ENCODE measurements around the gene RPS6KB1. TPM values are rescaled to one million over a fixed set of nuclear protein-coding genes. Genes with fewer than 3 reads are reported as not detected.

RPS6KB1 gene
- total RNA-seq (123 TPM), polyA plus RNA-seq (10 to 100 TPM; 19.9 to 28.1 (median 25.0) TPM)

- peaks cover 10% of the 10 kb centered on the region for H3K36me3 Mint-ChIP-seq
These were observed at the start of gene RPS6KB1, which contains the start of gene TUBD1 for GRCh38 chr17:59892924-59893675. RPS6KB1 (plus strand) TSS chr17:59893121; CDS start chr17:59893185, 64 bp downstream. TUBD1 (minus strand) TSS chr17:59892943; CDS start chr17:59891002, 1,941 bp downstream.

GRCh38 chr17:59844884-59845594 is 47.9 kb upstream of the RPS6KB1 start:
- DNase-seq, result peak in 1 of 3 donors; percentile 45
- peak overlapping the region; percentile 97 for H3K27ac ChIP-seq (ENCODE audit: insufficient read depth, low read length, poor library complexity, severe bottlenecking)
- Mint-ChIP-seq H3K27ac (peak overlapping the region; percentile 86 to 99 (median 90)), H3K4me1 (peaks cover 36 to 85% (median 55%) of the 10 kb centered on the region in 4 donors), H3K36me3 (peaks cover 22% of the 10 kb centered on the region), H3K9me3 (no peaks in the 10 kb centered on the region), H3K4me3 (peak overlapping the region in 3 of 4 donors; percentile 46 to 94 (median 71)), H3K27me3 (peaks cover 5% of the 10 kb centered on the region)
- H3K4me3 ChIP-seq (ENCODE audit: low read depth, low read length), result peak overlapping the region; percentile 52
- H3K27me3 ChIP-seq (ENCODE audit: control insufficient read depth, insufficient read depth, low read length), result no peaks in the 10 kb centered on the region
- no peaks in the 10 kb centered on the region for H3K9me3 ChIP-seq (ENCODE audit: control insufficient read depth in 2 of 2, low read length in 2 of 2)
- peaks cover 9% of the 10 kb centered on the region for H3K36me3 ChIP-seq (ENCODE audit: control insufficient read depth, insufficient read depth, low read length)
- no peak for ATAC-seq (ENCODE audit: low read depth in 2 of 2)
- H3K4me1 ChIP-seq (ENCODE audit: control insufficient read depth, insufficient read depth, low read length, poor library complexity, severe bottlenecking), result peaks cover 81% of the 10 kb centered on the region

More at GRCh38 chr17:59892924-59893675, at the start of gene RPS6KB1, which contains the start of gene TUBD1:
- no peaks in the 10 kb centered on the region for H3K27me3 ChIP-seq (ENCODE audit: control insufficient read depth, insufficient read depth, low read length)
- peak within 1 kb of the TSS; percentile 96 for H3K27ac ChIP-seq (ENCODE audit: insufficient read depth, low read length, poor library complexity, severe bottlenecking)
- ATAC-seq (ENCODE audit: low read depth in 2 of 2), result peak; percentile 92 to 94
- H3K9me3 ChIP-seq (ENCODE audit: control insufficient read depth in 2 of 2, low read length in 2 of 2), result no peaks in the 10 kb centered on the region
- peak within 1 kb of the TSS; percentile 99 for H3K4me3 ChIP-seq (ENCODE audit: low read depth, low read length)
- Mint-ChIP-seq H3K4me3 (peak within 1 kb of the TSS; percentile 96 to 100 (median 98)), H3K27ac (peak within 1 kb of the TSS; percentile 100), H3K27me3 (no peaks in the 10 kb centered on the region), H3K4me1 (peaks cover 12 to 76% (median 41%) of the 10 kb centered on the region in 4 donors), H3K9me3 (peaks cover 0 to 2% (median 0%) of the 10 kb centered on the region in 7 donors)
- peaks cover 35% of the 10 kb centered on the region for H3K4me1 ChIP-seq (ENCODE audit: control insufficient read depth, insufficient read depth, low read length, poor library complexity, severe bottlenecking)
- DNase-seq, result peak; percentile 97 to 99 (median 99)
- peaks cover 13% of the 10 kb centered on the region for H3K36me3 ChIP-seq (ENCODE audit: control insufficient read depth, insufficient read depth, low read length)

- no peaks in the 10 kb centered on the region for H3K27me3 ChIP-seq (ENCODE audit: control insufficient read depth, insufficient read depth, low read length)
- H3K36me3 Mint-ChIP-seq, result peaks cover 14% of the 10 kb centered on the region
- peaks cover 5% of the 10 kb centered on the region for H3K27me3 Mint-ChIP-seq
- H3K9me3 ChIP-seq (ENCODE audit: control insufficient read depth in 2 of 2, low read length in 2 of 2), result no peaks in the 10 kb centered on the region
- peak in 2 of 3 donors; percentile 18 to 69 for DNase-seq
- H3K4me3 ChIP-seq (ENCODE audit: low read depth, low read length), result peak overlapping the region; percentile 52
- peaks cover 3% of the 10 kb centered on the region for H3K36me3 ChIP-seq (ENCODE audit: control insufficient read depth, insufficient read depth, low read length)
- H3K4me3 Mint-ChIP-seq, result peak overlapping the region; percentile 29 to 94 (median 58)
- peaks cover 36 to 77% (median 57%) of the 10 kb centered on the region in 4 donors for H3K4me1 Mint-ChIP-seq
- ATAC-seq (ENCODE audit: low read depth in 2 of 2), result no peak
- no peaks in the 10 kb centered on the region for H3K9me3 Mint-ChIP-seq
- peak overlapping the region; percentile 97 for H3K27ac ChIP-seq (ENCODE audit: insufficient read depth, low read length, poor library complexity, severe bottlenecking)
- peak overlapping the region; percentile 86 to 99 (median 90) for H3K27ac Mint-ChIP-seq
- H3K4me1 ChIP-seq (ENCODE audit: control insufficient read depth, insufficient read depth, low read length, poor library complexity, severe bottlenecking), result peaks cover 76% of the 10 kb centered on the region
These were observed 47.1 kb upstream of the RPS6KB1 start for GRCh38 chr17:59845595-59846393.

- Mint-ChIP-seq H3K9me3 (no peaks in the 10 kb centered on the region), H3K36me3 (peaks cover 10% of the 10 kb centered on the region), H3K27me3 (peaks cover 5% of the 10 kb centered on the region), H3K4me3 (peak overlapping the region in 3 of 4 donors; percentile 50 to 94 (median 54)), H3K27ac (peak overlapping the region; percentile 62 to 99 (median 90)), H3K4me1 (peaks cover 36 to 77% (median 57%) of the 10 kb centered on the region in 4 donors)
- H3K4me3 ChIP-seq (ENCODE audit: low read depth, low read length), result peak overlapping the region; percentile 52
- DNase-seq (peak; percentile 35 to 74 (median 37)), ATAC-seq (ENCODE audit: low read depth in 2 of 2) (peak; percentile 44)
- H3K27me3 ChIP-seq (ENCODE audit: control insufficient read depth, insufficient read depth, low read length), result no peaks in the 10 kb centered on the region
- H3K36me3 ChIP-seq (ENCODE audit: control insufficient read depth, insufficient read depth, low read length), result no peaks in the 10 kb centered on the region
- H3K27ac ChIP-seq (ENCODE audit: insufficient read depth, low read length, poor library complexity, severe bottlenecking), result peak overlapping the region; percentile 97
- peaks cover 76% of the 10 kb centered on the region for H3K4me1 ChIP-seq (ENCODE audit: control insufficient read depth, insufficient read depth, low read length, poor library complexity, severe bottlenecking)
- H3K9me3 ChIP-seq (ENCODE audit: control insufficient read depth in 2 of 2, low read length in 2 of 2), result no peaks in the 10 kb centered on the region
These were observed 46.3 kb upstream of the RPS6KB1 start for GRCh38 chr17:59846394-59847165.

- no peaks in the 10 kb centered on the region for H3K36me3 ChIP-seq (ENCODE audit: control insufficient read depth, insufficient read depth, low read length)
- no peak for ATAC-seq (ENCODE audit: low read depth in 2 of 2)
- H3K27me3 ChIP-seq (ENCODE audit: control insufficient read depth, insufficient read depth, low read length), result no peaks in the 10 kb centered on the region
- no peaks in the 10 kb centered on the region for H3K9me3 ChIP-seq (ENCODE audit: control insufficient read depth in 2 of 2, low read length in 2 of 2)
- Mint-ChIP-seq H3K36me3 (no peaks in the 10 kb centered on the region), H3K4me1 (peaks cover 42 to 77% (median 62%) of the 10 kb centered on the region in 4 donors), H3K4me3 (peak overlapping the region in 3 of 4 donors; percentile 10 to 81 (median 63)), H3K27me3 (peaks cover 4% of the 10 kb centered on the region), H3K9me3 (peaks cover 0 to 3% (median 0%) of the 10 kb centered on the region in 7 donors), H3K27ac (peak overlapping the region; percentile 87 to 95 (median 94))
- peak overlapping the region; percentile 97 for H3K27ac ChIP-seq (ENCODE audit: insufficient read depth, low read length, poor library complexity, severe bottlenecking)
- no peak for DNase-seq
- H3K4me3 ChIP-seq (ENCODE audit: low read depth, low read length), result peak overlapping the region; percentile 65
- peaks cover 73% of the 10 kb centered on the region for H3K4me1 ChIP-seq (ENCODE audit: control insufficient read depth, insufficient read depth, low read length, poor library complexity, severe bottlenecking)
These were observed 44.6 kb upstream of the RPS6KB1 start for GRCh38 chr17:59848385-59848668.

- DNase-seq (peak in 1 of 3 donors; percentile 72), ATAC-seq (ENCODE audit: low read depth in 2 of 2) (no peak)
- peaks cover 42 to 77% (median 62%) of the 10 kb centered on the region in 4 donors for H3K4me1 Mint-ChIP-seq
- no peaks in the 10 kb centered on the region for H3K27me3 ChIP-seq (ENCODE audit: control insufficient read depth, insufficient read depth, low read length)
- no peaks in the 10 kb centered on the region for H3K9me3 ChIP-seq (ENCODE audit: control insufficient read depth in 2 of 2, low read length in 2 of 2)
- peak overlapping the region; percentile 63 to 81 (median 73) for H3K4me3 Mint-ChIP-seq
- H3K36me3 Mint-ChIP-seq, result no peaks in the 10 kb centered on the region
- no peaks in the 10 kb centered on the region for H3K36me3 ChIP-seq (ENCODE audit: control insufficient read depth, insufficient read depth, low read length)
- peak overlapping the region; percentile 87 to 95 (median 94) for H3K27ac Mint-ChIP-seq
- H3K27ac ChIP-seq (ENCODE audit: insufficient read depth, low read length, poor library complexity, severe bottlenecking), result peak overlapping the region; percentile 97
- peaks cover 0 to 3% (median 0%) of the 10 kb centered on the region in 7 donors for H3K9me3 Mint-ChIP-seq
- peaks cover 73% of the 10 kb centered on the region for H3K4me1 ChIP-seq (ENCODE audit: control insufficient read depth, insufficient read depth, low read length, poor library complexity, severe bottlenecking)
- no peaks in the 10 kb centered on the region for H3K27me3 Mint-ChIP-seq
- H3K4me3 ChIP-seq (ENCODE audit: low read depth, low read length), result peak overlapping the region; percentile 65
These were observed 44.1 kb upstream of the RPS6KB1 start for GRCh38 chr17:59848778-59849177.
